ENCODE data around the gene PATE3. TPM values are rescaled to one million over a fixed set of nuclear protein-coding genes. Genes with fewer than 3 reads are reported as not detected.
A peak's percentile ranks its signal among the peaks of the same experiment; 100 is the strongest.

PATE3 gene
- total and polyA plus RNA-seq, 2 of the 8 experiments (the other 6 are each of a cell fraction or from before 2014, with no cell fraction given), result not detected

DNA sequence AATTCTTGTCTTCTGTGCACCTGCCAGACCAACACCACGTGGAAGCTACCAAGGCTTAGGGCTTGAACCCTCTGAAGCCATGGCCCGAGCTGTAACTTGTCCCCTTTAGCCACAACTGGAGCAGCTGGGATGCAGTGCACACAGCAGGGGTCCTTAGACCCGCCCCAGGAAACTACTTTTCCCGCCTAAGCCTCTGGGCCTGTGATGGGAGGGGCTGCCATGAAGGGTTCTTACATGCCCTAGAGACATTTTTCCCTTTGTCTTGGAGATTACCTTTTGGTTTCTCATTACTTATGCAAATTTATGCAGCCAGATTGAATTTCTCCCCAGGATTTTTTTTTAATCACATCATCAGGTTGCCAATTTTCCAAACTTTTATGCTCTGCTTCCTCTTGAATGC, 9.7 kb downstream of the PATE3 start:
- no peak overlapping the region for H3K23ac ChIP-seq (ENCODE audit: insufficient read length)
- H3K4ac ChIP-seq (replicated peaks; ENCODE audit: insufficient read length, low read depth, low read length), result no peak overlapping the region
- WGBS, 2 experiments (ENCODE audit: extremely low coverage in 1 of 2, insufficient coverage in 1 of 2, insufficient read length in 1 of 2, insufficient replicate concordance in 2 of 2, low coverage in 1 of 2, low lambda C conversion rate in 2 of 2, missing lambda C conversion rate in 1 of 2), result 63% methylated on average over 4 of the region's 4 CpGs; no CpG with 5 or more reads in 1 of the 2 experiments
- H3K14ac ChIP-seq (ENCODE audit: insufficient read length), result no peak overlapping the region
- H3K4me2 ChIP-seq (ENCODE audit: insufficient read depth in 1 of 2, low read depth in 2 of 2, low read length in 2 of 2), result no peak overlapping the region
- no peak overlapping the region for H2BK5ac ChIP-seq (ENCODE audit: low read depth, low read length)
- no peak overlapping the region for H2BK20ac ChIP-seq (ENCODE audit: low read length)
- H3K27ac ChIP-seq (ENCODE audit: low read depth, low read length), result no peak overlapping the region
- H3K9ac ChIP-seq (replicated peaks in 1 of 4; ENCODE audit: extremely low read depth in 1 of 4, low read depth in 3 of 4, low read length in 3 of 4), result no peak overlapping the region
- no peaks in the 10 kb centered on the region for H3K36me3 ChIP-seq (ENCODE audit: control insufficient read depth in 2 of 4, insufficient read depth in 4 of 4, low read length in 3 of 4)
- no peak overlapping the region for H2AFZ ChIP-seq (ENCODE audit: low read length)
- no peak overlapping the region for H2BK12ac ChIP-seq (ENCODE audit: low read depth, low read length)
- ChIA-PET CTCF (ENCODE audit: partially characterized antibody) (no interaction called here), POLR2A (ENCODE audit: partially characterized antibody) (no interaction called here)
- no peak overlapping the region for H3K18ac ChIP-seq (ENCODE audit: extremely low read depth, low read length)
- no peak overlapping the region for H2BK120ac ChIP-seq (replicated peaks; ENCODE audit: low read depth, low read length)
- no peaks in the 10 kb centered on the region for H3K79me1 ChIP-seq (ENCODE audit: low read depth, low read length)
- H3K4me3 ChIP-seq (ENCODE audit: extremely low read depth in 1 of 4, insufficient read depth in 2 of 4, low read depth in 3 of 4, low read length in 4 of 4), result no peak overlapping the region
- H4K5ac ChIP-seq (ENCODE audit: insufficient read length, low read depth, low read length), result no peak overlapping the region
- H4K8ac ChIP-seq (ENCODE audit: extremely low read depth, insufficient read depth, low read length), result no peak overlapping the region
- no peaks in the 10 kb centered on the region for H3K9me3 ChIP-seq (ENCODE audit: insufficient read depth in 2 of 2, low read depth in 1 of 2, low read length in 1 of 2)
- peak; percentile 10 to 48 for DNase-seq (ENCODE audit: low read depth in 1 of 2, low spot score in 2 of 2)
- H3K56ac ChIP-seq (replicated peaks; ENCODE audit: insufficient read length, low read depth, low read length), result no peak overlapping the region
- FAIRE-seq, result no peak
- H2AK5ac ChIP-seq (ENCODE audit: low read depth, low read length), result no peak overlapping the region
- no peaks in the 10 kb centered on the region for H3K27me3 ChIP-seq (replicated peaks in 1 of 4; ENCODE audit: control insufficient read depth in 3 of 4, extremely low read depth in 1 of 4, insufficient read depth in 3 of 4, low read length in 3 of 4)
- H3K23me2 ChIP-seq (ENCODE audit: low read depth, low read length), result no peaks in the 10 kb centered on the region
- H2BK15ac ChIP-seq (ENCODE audit: low read length), result no peak overlapping the region
- H3K79me2 ChIP-seq (ENCODE audit: control insufficient read depth in 1 of 2, insufficient read depth in 2 of 2, low read length in 2 of 2), result no peaks in the 10 kb centered on the region
- TF ChIP-seq, protein P1, sequence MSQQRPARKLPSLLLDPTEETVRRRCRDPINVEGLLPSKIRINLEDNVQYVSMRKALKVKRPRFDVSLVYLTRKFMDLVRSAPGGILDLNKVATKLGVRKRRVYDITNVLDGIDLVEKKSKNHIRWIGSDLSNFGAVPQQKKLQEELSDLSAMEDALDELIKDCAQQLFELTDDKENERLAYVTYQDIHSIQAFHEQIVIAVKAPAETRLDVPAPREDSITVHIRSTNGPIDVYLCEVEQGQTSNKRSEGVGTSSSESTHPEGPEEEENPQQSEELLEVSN (IDR thresholded peaks at IDR 0.05), result peak; percentile 69
- TF ChIP-seq FOSL1 (IDR thresholded peaks at IDR 0.05; ENCODE audit: insufficient read depth, low read depth, low read length), result no peak
- no peaks in the 10 kb centered on the region for H4K20me1 ChIP-seq (replicated peaks in 1 of 2; ENCODE audit: control insufficient read depth in 1 of 2, insufficient read depth in 2 of 2, low read length in 2 of 2)
- H3K4me1 ChIP-seq (replicated peaks in 1 of 4; ENCODE audit: control insufficient read depth in 3 of 4, insufficient read depth in 4 of 4, low read length in 3 of 4), result peaks cover 0 to 3% (median 0%) of the 10 kb centered on the region in 4 experiments; a peak in 1 of 7 replicates
- H4K91ac ChIP-seq (replicated peaks; ENCODE audit: insufficient read length, low read length), result no peak overlapping the region
